ENCODE data around the gene TNC.

The TNC gene

GRCh38 chr9:114985959-114986501 lies 131.9 kb downstream of the TNC start:
- H3K27me3 Mint-ChIP-seq = no peaks in the 10 kb centered on the region

GRCh38 chr9:114981063-114981462 lies 136.9 kb downstream of the TNC start:
- Mint-ChIP-seq H3K4me3 (no peak overlapping the region), H3K27ac (no peak overlapping the region), H3K9me3 (no peaks in the 10 kb centered on the region), H3K4me1 (ENCODE audit: low read depth) (peaks cover 1% of the 10 kb centered on the region), H3K36me3 (ENCODE audit: low read depth) (no peaks in the 10 kb centered on the region), H3K27me3 (no peaks in the 10 kb centered on the region)
- DNase-seq = no peak

More at GRCh38 chr9:114985959-114986501, 131.9 kb downstream of the TNC start:
- no peaks in the 10 kb centered on the region for H3K9me3 Mint-ChIP-seq
- no peak overlapping the region for H3K4me3 Mint-ChIP-seq
- H3K4me1 Mint-ChIP-seq (ENCODE audit: low read depth) = peaks cover 47% of the 10 kb centered on the region
- no peaks in the 10 kb centered on the region for H3K36me3 Mint-ChIP-seq (ENCODE audit: low read depth)
- no peak for DNase-seq
- H3K27ac Mint-ChIP-seq = no peak overlapping the region

GRCh38 chr9:114973216-114973615 lies 144.7 kb downstream of the TNC start:
- Mint-ChIP-seq H3K27me3 (no peaks in the 10 kb centered on the region), H3K36me3 (ENCODE audit: low read depth) (no peaks in the 10 kb centered on the region), H3K9me3 (no peaks in the 10 kb centered on the region), H3K4me1 (ENCODE audit: low read depth) (peaks cover 15% of the 10 kb centered on the region), H3K4me3 (no peak overlapping the region), H3K27ac (no peak overlapping the region)
- no peak for DNase-seq

GRCh38 chr9:114972510-114973136 lies 145.3 kb downstream of the TNC start:
- Mint-ChIP-seq H3K27me3 (no peaks in the 10 kb centered on the region), H3K27ac (no peak overlapping the region), H3K36me3 (ENCODE audit: low read depth) (no peaks in the 10 kb centered on the region), H3K4me3 (no peak overlapping the region), H3K9me3 (no peaks in the 10 kb centered on the region), H3K4me1 (ENCODE audit: low read depth) (peaks cover 21% of the 10 kb centered on the region)
- DNase-seq = no peak
